Liver (tissue), 9 donors: ENCODE data around the gene HDAC10. TPM values are rescaled to one million over a fixed set of nuclear protein-coding genes. Genes with fewer than 3 reads are reported as not detected.

ENCODE experiments used
- DNase-seq: peaks from one replicate; pipeline ENCODE4 v3.0.0-alpha.2; 2017; ENCODE audit warnings: low spot score
- H3K27ac ChIP-seq, 2 donors: one replicate each; pipeline ENCODE4 v1.7.0; 2013; ENCODE audit warnings: inconsistent platforms in 2 of 2, low read length in 2 of 2, control low read depth in 1 of 2, low read depth in 1 of 2, mild to moderate bottlenecking in 1 of 2
- H3K27me3 ChIP-seq, 4 donors: one replicate each; pipeline versions ENCODE4 v1.6.1 to v1.7.0; 2013; ENCODE audit warnings: low read length in 3 of 4, inconsistent platforms in 1 of 4, mild to moderate bottlenecking in 1 of 4, moderate library complexity in 1 of 4; ENCODE audit not compliant: control insufficient read depth in 4 of 4, insufficient read depth in 4 of 4
- H3K36me3 ChIP-seq, 4 donors: one replicate each; pipeline versions ENCODE4 v1.6.1 to v1.7.0; 2013; ENCODE audit warnings: low read length in 3 of 4, mild to moderate bottlenecking in 3 of 4, low read depth in 1 of 4, moderate library complexity in 1 of 4; ENCODE audit not compliant: control insufficient read depth in 4 of 4, insufficient read depth in 3 of 4
- H3K4me1 ChIP-seq, 4 donors: one replicate each; pipeline versions ENCODE4 v1.6.1 to v1.7.0; 2013; ENCODE audit warnings: low read length in 3 of 4, mild to moderate bottlenecking in 3 of 4, moderate library complexity in 1 of 4; ENCODE audit not compliant: control insufficient read depth in 4 of 4, insufficient read depth in 4 of 4
- H3K4me3 ChIP-seq, 3 donors: one replicate each; pipeline versions ENCODE4 v1.6.1 to v1.7.0; 2013; ENCODE audit warnings: low read length in 3 of 3, control low read depth in 1 of 3, low read depth in 1 of 3, mild to moderate bottlenecking in 1 of 3
- H3K9ac ChIP-seq, 2 donors: one replicate each; pipeline ENCODE4 v1.7.0; 2013; ENCODE audit warnings: low read length in 2 of 2, mild to moderate bottlenecking in 2 of 2, moderate library complexity in 2 of 2, control low read depth in 1 of 2, low read depth in 1 of 2
- H3K9me3 ChIP-seq, 4 donors: one replicate each; pipeline versions ENCODE4 v1.6.1 to v1.7.0; 2013; ENCODE audit warnings: low read length in 3 of 4; ENCODE audit not compliant: control insufficient read depth in 4 of 4
- EGR1 ChIP-seq, 2 donors: IDR thresholded peaks; 2 replicates each; pipeline ENCODE4 v1.6.1; 2016 to 2018; ENCODE audit warnings: antibody characterized with exemption in 2 of 2, low read depth in 2 of 2
- FOXA1 ChIP-seq: IDR thresholded peaks from 2 replicates; pipeline ENCODE4 v1.6.1; 2016; ENCODE audit warnings: antibody characterized with exemption
- GABPA ChIP-seq, 2 donors: IDR thresholded peaks in 1 of 2; conservative IDR thresholded peaks in 1 of 2; 2 replicates each; pipeline ENCODE4 v1.6.1; 2016; ENCODE audit warnings: antibody characterized with exemption in 2 of 2, mild to moderate bottlenecking in 1 of 2, moderate library complexity in 1 of 2
- HNF4G ChIP-seq: IDR thresholded peaks from 2 replicates; pipeline ENCODE4 v1.6.1; 2016; ENCODE audit warnings: antibody characterized with exemption
- NR2F2 ChIP-seq: IDR thresholded peaks from 2 replicates; pipeline ENCODE4 v1.6.1; 2016; ENCODE audit warnings: antibody characterized with exemption
- RAD21 ChIP-seq, 2 donors: IDR thresholded peaks; 2 replicates each; pipeline ENCODE4 v1.6.1; 2016; ENCODE audit warnings: antibody characterized with exemption in 2 of 2, mild to moderate bottlenecking in 2 of 2
- RXRA ChIP-seq, 2 donors: IDR thresholded peaks; 2 replicates each; pipeline ENCODE4 v1.6.1; 2017 to 2018; ENCODE audit warnings: antibody characterized with exemption in 2 of 2, mild to moderate bottlenecking in 1 of 2
- SP1 ChIP-seq: IDR thresholded peaks from 2 replicates; pipeline ENCODE4 v1.6.1; 2018; ENCODE audit warnings: antibody characterized with exemption, mild to moderate bottlenecking
- TAF1 ChIP-seq: conservative IDR thresholded peaks from 2 replicates; pipeline ENCODE4 v1.6.1; 2016; ENCODE audit warnings: antibody characterized with exemption, mild to moderate bottlenecking
- WGBS: extraction: QIAGEN DNeasy Blood & Tissue Kit; methylation state at CpG from one replicate; pipeline ENCODE4 v1.1.7; 2013; 5-methylcytosine and 5-hydroxymethylcytosine counted together
- polyA plus RNA-seq, 2 donors: library from polyadenylated mRNA; stranded (reverse) in 1 of 2; unstranded in 1 of 2; fragments of 200-250 nt in 1 of 2; fragments of >200 nt in 1 of 2; fragmentation: Nextera tagmentation in 1 of 2; extraction: Ambion mirVana in 1 of 2; gene quantifications; one replicate each; pipeline versions ENCODE4 v1.2.1 to v1.2.3, GENCODE V29; 2013 to 2015
- total RNA-seq, 2 donors: library from RNA; depleted of rRNA; stranded (reverse); fragments of >200 nt; gene quantifications; one replicate each; pipeline ENCODE4 v1.2.3, GENCODE V29; 2014
- TF ChIP-seq, protein P1 (sequence below): fragments of 150-350 bp; IDR thresholded peaks from 2 replicates; pipeline ENCODE4 v1.5.1; 2017; ENCODE audit warnings: improper control_type of control experiment, low read depth, low read length; ENCODE audit not compliant: missing input control
- TF ChIP-seq, protein P2 (sequence below): IDR thresholded peaks from 2 replicates; pipeline ENCODE4 v1.6.1; 2016; ENCODE audit warnings: antibody characterized with exemption
- donor health status: healthy.
- donor health status: healthy.
- donor health status: healthy.
- donor health status: healthy.
- donor health status: healthy.

HDAC10 gene
- total and polyA plus RNA-seq, 4 donors: 6.2 to 18.2 (median 13.6) TPM

DNA sequence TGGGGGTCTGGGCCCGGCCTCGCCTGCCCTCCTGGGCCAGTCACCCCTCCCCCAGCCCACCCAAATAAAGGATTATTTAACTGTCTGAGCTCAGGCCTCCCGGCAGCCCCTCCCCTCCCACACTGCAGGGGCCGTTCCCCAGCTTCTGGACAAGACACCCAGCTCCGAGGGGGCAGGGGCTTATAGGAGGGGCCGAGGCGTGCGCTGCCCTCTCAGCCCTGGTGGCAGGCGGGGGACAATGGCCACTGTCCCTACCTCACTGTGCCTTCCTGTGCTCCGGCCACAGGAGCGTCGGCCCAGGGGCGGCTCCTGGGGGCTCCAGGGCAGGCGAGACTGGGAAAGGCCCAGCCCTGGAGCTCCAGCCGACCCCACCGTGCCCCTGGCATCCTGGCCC, 52.4 kb downstream of the HDAC10 start (continued):
- TF ChIP-seq, protein P1, sequence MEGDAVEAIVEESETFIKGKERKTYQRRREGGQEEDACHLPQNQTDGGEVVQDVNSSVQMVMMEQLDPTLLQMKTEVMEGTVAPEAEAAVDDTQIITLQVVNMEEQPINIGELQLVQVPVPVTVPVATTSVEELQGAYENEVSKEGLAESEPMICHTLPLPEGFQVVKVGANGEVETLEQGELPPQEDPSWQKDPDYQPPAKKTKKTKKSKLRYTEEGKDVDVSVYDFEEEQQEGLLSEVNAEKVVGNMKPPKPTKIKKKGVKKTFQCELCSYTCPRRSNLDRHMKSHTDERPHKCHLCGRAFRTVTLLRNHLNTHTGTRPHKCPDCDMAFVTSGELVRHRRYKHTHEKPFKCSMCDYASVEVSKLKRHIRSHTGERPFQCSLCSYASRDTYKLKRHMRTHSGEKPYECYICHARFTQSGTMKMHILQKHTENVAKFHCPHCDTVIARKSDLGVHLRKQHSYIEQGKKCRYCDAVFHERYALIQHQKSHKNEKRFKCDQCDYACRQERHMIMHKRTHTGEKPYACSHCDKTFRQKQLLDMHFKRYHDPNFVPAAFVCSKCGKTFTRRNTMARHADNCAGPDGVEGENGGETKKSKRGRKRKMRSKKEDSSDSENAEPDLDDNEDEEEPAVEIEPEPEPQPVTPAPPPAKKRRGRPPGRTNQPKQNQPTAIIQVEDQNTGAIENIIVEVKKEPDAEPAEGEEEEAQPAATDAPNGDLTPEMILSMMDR: no peak

DNA sequence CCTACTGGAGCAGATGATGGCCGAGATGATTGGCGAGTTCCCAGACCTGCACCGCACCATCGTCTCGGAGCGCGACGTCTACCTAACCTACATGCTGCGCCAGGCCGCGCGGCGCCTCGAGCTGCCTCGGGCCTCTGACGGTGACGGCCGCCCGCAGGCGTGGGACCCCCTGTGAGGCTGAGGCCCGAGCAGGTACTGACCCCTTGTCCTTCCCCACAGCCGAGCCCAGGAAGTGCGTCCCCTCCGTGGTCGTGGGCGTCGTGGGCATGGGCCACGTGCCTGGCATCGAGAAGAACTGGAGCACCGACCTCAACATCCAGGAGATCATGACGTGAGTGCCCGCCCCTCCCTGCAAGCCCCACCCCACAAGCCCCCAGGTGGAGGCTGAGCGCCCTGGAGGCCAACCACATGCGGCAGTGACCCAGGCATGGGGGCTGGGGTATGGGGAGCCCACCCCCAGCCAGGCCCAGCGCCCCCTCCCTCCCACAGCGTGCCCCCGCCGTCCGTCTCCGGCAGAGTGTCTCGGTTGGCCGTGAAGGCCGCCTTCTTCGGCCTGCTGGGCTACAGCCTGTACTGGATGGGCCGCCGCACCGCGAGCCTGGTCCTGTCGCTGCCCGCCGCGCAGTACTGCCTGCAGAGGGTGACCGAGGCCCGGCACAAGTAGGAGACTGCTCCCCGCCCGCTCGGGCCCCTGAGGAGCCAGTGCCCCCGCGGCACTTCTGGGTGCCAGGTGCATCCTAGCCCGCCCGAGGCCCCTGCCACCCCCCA, 53.0 kb downstream of the HDAC10 start:
- peaks cover 13 to 70% (median 51%) of the 10 kb centered on the region in 4 donors for H3K4me1 ChIP-seq
- WGBS: 96% methylated on average over 61 of the region's 61 CpGs

DNA sequence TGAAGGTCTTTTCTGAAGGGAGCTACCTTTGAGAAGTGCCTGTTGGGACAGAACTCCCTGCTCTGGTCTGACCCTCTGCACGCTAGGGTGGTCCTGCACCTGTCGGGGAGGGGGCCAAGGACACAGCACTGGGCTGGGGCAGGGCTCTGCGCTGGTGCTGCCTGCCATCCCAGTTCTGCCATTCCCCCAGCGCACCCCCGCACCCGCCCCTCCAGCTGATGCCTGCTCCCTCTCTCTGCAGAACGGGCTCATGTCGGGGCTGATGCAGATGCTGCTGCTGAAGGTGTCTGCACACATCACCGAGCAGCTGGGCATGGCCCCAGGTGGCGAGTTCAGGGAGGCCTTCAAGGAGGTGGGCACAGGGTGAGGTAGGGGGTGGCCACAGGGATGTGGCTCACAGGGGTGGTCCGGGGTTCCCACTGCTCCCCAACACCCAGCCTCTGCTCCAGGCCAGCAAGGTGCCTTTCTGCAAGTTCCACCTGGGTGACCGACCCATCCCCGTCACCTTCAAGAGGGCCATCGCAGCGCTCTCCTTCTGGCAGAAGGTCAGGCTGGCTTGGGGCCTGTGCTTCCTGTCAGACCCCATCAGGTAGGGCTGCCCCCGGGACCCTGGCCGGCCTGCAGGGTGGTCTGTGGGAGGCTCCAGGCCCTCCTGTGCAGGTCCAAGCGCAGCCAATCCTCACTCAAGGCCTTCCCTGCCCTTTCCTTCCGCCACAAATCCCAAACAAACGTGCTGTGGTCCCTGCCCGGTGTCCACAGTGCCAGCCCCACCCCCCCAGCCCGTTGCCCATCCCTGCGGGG, 53.9 kb downstream of the HDAC10 start:
- H3K4me3 ChIP-seq: no peak overlapping the region
- 90% methylated on average over 23 of the region's 23 CpGs for WGBS
- H3K27me3 ChIP-seq: no peaks in the 10 kb centered on the region
- H3K4me1 ChIP-seq: peaks cover 15 to 70% (median 51%) of the 10 kb centered on the region in 4 donors
- peaks cover 0 to 33% (median 1%) of the 10 kb centered on the region in 4 donors for H3K36me3 ChIP-seq
- H3K27ac ChIP-seq: no peak overlapping the region
- H3K9me3 ChIP-seq: no peaks in the 10 kb centered on the region
- no peak for DNase-seq
- H3K9ac ChIP-seq: no peak overlapping the region
- TF ChIP-seq RAD21 (IDR thresholded peaks at IDR 0.05) (no peak), EGR1 (IDR thresholded peaks at IDR 0.05; ENCODE audit: low read depth in 2 of 2) (no peak), NR2F2 (no peak), FOXA1 (no peak), SP1 (no peak), TAF1 (no peak), RXRA (IDR thresholded peaks at IDR 0.05) (no peak), HNF4G (no peak), GABPA (IDR thresholded peaks at IDR 0.05 in 1 of 2, conservative IDR thresholded peaks at IDR 0.05 in 1 of 2) (no peak)
- TF ChIP-seq, protein P1: no peak
- TF ChIP-seq, protein P2, sequence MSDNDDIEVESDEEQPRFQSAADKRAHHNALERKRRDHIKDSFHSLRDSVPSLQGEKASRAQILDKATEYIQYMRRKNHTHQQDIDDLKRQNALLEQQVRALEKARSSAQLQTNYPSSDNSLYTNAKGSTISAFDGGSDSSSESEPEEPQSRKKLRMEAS: no peak

More for the DNA sequence above, 53.0 kb downstream of the HDAC10 start:
- Histone ChIP-seq H3K4me3 (no peak overlapping the region), H3K27me3 (no peaks in the 10 kb centered on the region), H3K36me3 (peaks cover 0 to 31% (median 1%) of the 10 kb centered on the region in 4 donors), H3K9me3 (no peaks in the 10 kb centered on the region), H3K9ac (no peak overlapping the region), H3K27ac (no peak overlapping the region)
- TF ChIP-seq EGR1 (IDR thresholded peaks at IDR 0.05; ENCODE audit: low read depth in 2 of 2): no peak
- no peak for TF ChIP-seq HNF4G
- DNase-seq: no peak
